AML-193 (cell line): Measurements from ENCODE around the gene KCNK4.

Experiments
- DNase-seq, 2 experiments: peaks; one replicate each; lab custom pipeline; 2025; lab: John Stamatoyannopoulos, UW

KCNK4 gene

DNA sequence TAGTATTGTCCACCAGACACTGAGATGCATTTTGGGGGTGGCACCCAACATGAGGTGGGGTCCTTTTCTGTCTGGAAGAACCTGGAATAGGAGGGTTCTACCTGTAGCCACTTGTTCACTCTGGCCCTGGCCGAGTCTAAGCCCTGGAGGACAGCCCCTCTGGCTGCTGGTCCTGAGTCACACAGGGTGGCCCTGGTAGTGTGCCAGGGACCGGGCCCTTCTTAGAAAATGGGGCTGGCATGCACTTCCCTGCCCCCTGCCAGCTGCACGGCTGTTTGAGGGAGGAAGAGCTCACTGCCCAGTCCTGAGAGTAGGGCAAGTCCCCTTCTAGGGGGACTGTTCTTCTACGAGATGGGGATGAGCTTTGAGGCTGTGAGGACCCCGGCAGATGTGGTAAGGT is 37.6 kb upstream of the KCNK4 start:
- DNase-seq: no peak

DNA sequence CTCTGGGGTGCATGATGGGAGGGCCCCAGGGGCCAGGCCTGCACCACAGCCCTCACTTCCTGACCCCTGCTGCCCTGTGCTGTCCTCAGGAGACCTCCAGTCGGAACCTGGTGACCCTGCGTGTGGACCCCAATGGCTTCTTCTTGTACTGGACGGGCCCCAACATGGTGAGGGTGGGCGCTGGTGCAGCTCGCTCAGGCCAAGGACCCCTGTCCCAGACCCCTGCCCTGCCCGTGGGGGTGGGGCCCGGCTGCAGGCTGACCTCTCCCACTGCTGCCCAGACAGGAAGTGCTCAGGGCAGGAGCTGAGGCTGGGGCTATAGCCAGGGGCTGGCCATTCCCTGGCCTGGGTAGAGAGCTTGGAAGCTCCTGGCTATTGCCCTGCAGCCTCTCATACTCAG is 36.8 kb upstream of the KCNK4 start:
- DNase-seq: no peak

DNA sequence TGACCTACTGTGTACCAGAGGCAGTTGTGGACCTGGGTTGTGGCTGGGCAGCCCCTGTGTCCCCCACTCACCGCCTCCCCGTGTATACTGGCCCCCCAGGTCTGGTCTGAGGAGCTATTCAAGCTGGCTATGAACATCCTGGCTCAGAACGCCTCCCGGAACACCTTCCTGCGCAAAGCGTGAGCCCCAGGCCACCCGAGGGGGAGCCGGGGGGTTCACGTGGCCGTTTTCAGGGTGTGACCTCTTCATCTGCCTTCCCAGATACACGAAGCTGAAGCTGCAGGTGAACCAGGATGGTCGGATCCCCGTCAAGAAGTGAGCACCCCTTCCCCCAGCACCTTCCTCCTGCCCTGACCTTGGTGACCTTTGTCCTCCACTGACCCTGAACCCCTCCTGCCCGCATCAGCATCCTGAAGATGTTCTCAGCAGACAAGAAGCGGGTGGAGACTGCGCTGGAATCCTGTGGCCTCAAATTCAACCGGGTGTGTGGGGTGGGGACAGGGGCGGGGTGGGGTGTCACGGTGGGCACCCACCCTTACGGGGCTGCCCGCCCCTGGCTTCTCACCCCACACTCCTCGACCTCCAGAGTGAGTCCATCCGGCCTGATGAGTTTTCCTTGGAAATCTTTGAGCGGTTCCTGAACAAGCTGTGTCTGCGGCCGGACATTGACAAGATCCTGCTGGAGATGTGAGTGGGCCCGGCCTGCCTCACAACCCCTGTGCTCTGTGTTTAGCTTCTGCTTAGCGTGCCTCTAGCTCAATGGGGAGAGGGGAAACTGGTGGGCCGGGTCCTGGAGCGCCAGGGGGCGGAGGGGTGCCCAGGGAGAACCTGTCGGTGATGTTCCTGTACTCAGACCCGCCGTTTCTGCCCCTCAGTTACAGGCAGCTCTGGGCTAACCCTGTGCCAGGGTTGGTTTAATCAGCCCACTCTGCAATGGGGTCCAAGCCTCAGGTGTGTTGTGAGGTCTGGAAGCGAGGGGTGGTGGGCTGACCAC is 35.7 kb upstream of the KCNK4 start:
- no peak for DNase-seq

DNA sequence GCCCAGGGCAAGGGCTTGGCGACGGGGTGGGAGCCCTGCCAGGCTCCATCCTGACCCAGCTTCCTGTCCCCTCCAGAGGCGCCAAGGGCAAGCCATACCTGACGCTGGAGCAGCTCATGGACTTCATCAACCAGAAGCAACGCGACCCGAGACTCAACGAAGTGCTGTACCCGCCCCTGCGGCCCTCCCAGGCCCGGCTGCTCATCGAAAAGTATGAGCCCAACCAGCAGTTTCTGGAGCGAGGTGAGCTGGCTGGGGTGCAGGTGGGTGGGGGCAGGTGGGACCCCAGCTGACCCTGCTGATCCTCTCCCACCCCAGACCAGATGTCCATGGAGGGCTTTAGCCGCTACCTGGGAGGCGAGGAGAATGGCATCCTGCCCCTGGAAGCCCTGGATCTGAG is 34.8 kb upstream of the KCNK4 start:
- DNase-seq: no peak

DNA sequence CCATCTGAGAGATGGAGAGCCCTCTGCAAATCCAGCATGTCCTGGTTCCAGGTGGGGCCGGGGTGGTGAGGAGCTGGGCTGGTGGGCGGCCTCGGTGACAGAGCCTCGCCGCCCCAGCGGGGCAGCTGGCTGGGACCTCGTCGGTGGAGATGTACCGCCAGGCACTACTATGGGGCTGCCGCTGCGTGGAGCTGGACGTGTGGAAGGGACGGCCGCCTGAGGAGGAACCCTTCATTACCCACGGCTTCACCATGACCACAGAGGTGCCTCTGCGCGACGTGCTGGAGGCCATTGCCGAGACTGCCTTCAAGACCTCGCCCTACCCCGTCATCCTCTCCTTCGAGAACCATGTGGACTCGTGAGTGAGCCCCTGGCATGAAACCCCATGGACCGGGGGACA is 32.7 kb upstream of the KCNK4 start:
- DNase-seq: no peak

DNA sequence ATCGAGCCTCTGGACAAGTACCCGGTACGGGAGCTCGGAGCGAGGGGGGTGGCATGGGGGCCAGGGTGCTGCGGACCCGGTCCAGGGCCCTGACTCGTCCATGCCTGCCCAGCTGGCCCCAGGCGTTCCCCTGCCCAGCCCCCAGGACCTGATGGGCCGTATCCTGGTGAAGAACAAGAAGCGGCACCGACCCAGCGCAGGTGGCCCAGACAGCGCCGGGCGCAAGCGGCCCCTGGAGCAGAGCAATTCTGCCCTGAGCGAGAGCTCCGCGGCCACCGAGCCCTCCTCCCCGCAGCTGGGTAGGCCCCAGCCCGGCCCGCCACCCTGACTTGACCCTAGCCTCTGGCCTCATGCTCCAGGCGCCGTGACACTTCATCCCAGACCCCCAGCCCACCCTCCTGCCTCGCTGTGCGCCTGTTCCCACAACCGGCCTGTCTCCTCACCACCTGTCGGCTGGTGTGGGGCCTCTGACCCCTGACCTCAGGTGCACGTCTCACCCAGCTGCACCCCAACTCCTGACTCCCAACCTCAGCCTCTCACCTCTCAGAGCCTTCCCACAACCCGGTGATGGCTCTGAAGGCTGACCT is 32.1 kb upstream of the KCNK4 start:
- no peak for DNase-seq

DNA sequence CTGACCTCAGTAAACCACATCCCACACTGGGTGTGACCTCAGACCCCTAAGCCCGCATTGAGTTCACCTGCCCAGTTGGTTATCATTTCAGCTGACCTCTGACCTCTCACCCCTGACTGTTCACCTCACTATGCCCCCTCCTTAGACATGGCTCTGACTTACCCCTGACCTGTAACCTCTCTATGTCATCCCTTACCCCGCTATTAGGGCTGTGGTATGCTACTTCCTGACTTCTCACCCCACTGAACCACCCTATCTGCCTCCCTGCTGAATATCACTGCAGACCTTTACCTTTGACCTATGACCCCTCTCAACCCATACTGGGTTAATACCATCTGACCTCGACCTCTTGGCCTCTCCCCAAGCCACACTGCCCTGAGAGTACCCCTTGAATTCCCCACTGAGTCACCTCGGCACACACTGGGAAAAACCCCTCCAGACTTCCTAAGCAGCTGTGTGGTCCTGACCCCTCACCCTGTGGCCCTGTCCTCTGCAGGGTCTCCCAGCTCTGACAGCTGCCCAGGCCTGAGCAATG is 31.5 kb upstream of the KCNK4 start:
- no peak for DNase-seq

DNA sequence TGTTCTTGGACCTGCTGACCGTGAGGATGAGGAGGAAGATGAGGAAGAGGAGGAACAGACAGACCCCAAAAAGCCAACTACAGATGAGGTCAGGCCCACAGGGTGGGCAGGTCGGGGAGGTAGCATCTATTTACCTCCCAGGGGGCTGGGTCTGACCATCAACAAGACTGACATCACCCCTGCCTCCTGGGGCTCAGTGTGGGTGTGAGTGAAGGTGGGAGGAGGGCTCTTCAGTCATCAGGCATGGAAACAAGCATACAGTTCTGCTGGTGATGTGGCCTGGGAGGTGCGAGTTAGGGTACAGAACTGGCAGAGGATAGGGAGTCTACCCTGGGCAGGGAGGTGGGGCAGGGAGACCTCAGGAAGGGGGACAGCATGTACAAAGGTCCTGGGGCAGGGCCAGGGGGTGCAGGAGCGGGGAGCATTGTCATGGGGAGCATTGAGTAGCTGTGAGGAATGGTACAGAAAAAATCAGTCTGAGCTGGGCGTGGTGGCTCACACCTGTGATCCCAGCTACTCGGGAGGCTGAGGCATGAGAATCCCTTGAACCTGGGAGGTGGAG is 30.9 kb upstream of the KCNK4 start:
- no peak for DNase-seq

DNA sequence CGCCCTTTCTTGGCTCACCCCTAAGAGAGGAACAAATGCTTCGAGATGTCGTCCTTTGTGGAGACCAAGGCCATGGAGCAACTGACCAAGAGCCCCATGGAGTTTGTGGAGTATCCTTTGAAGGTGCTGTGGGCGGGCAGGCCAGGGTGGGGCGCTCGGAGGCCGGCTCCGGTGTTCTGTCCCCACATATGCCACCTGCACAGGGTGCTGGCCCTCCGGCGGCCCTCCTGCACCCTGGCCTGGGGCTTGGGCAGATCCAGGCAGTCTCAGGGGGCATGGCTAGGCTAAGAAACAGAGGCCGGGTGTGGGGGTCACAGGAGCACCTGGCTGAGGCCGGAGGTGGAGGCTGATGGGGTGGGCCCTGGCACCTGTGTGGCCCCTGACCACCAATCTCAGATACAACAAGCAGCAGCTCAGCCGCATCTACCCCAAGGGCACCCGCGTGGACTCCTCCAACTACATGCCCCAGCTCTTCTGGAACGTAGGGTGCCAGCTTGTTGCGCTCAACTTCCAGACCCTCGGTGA is 29.5 kb upstream of the KCNK4 start:
- no peak for DNase-seq

DNA sequence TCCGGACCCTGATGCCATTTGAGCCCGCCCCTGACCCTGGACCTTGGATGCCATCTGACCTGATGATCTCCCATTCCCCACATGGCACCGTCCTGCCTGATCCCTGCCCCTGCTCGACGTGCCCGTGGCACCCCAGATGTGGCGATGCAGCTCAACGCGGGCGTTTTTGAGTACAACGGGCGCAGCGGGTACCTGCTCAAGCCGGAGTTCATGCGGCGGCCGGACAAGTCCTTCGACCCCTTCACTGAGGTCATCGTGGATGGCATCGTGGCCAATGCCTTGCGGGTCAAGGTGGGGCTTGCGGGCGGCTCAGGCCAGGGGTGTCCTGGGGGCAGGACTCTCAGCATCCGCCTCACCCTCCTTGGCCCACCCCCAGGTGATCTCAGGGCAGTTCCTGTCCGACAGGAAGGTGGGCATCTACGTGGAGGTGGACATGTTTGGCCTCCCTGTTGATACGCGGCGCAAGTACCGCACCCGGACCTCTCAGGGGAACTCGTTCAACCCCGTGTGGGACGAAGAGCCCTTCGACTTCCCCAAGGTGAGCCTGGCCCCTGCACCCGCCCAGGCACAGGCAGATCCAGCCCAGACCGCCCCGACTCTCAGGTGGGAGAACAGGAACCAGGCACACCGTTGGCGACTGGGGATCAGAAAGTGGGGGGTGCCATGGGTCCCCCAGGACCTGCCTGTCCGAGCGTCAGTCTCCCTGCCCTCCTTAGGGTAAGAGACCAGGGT is 28.7 kb upstream of the KCNK4 start:
- no peak for DNase-seq

DNA sequence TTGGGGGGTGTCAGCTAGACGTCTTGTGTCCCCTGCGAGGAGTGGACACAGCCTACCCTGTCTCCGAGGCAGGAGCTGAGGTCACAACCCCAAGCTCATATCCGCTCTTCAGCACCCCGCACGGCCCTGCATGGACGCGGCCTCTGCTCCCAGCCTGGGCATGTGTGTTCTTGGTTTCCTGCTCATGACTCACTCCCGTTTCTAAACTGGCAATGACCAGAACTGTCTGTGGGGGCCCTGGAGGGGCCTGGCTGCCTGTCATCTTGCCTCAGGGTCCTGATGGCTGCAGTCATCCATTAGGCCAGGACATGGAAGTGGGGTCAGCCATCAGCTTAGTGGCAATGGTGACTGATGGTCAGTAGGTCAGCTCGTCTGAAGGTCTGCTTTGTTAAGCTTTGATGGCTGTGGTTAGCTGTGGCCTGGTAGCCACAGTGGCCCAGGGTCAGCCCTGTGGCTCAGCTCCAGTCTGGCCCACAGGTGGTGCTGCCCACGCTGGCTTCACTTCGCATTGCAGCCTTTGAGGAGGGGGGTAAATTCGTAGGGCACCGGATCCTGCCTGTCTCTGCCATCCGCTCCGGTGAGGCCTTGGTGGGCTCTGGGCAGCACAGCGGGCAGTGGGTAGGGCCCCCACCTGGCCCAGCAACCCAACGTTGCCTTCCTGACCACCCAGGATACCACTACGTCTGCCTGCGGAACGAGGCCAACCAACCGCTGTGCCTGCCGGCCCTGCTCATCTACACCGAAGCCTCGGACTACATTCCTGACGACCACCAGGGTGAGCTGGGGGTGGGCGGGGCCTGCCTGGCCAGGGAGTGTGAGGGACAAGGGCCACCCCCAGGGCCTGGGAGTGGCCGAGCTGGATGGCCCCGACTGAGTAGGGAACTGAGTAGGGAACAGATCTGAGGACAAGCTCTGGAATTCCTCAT is 27.8 kb upstream of the KCNK4 start:
- no peak for DNase-seq

DNA sequence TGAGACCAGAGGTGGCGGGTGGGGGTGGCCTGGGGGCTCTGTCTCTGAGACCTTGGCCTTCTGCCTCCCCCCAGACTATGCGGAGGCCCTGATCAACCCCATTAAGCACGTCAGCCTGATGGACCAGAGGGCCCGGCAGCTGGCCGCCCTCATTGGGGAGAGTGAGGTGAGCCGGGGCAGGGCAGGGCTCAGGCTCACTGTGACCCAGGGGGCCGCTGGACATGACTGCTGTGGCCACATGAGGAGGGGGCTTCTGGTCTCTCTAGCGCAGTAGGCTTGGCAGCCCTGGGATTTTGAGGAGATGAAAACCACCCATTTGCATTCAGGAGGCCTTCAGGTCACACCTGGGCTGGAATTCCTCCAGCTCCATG is 27.2 kb upstream of the KCNK4 start:
- DNase-seq: no peak

DNA sequence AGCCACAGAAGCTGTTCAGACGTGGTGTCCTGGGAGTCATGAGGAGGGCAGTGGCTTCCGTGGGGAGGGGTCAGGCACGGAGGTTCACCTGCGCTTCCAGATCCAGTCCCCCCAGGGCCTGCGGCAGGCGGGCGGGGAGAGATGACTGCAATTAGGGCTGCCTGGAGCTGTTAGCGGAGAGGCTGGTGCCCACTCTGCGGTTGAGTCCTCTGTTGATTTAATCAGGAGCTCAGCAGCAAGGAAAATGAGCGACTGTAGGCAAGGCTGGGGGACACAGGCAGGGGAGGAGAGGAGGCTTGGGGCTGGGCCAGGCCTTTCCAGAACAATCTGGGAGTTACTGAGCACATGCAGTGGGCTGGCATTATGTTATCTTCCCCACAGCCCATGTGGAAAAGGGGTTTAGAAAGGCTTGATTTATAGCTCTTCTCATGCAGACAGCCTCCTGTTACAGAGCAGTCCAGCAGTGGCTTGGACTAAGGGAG is 26.7 kb upstream of the KCNK4 start:
- DNase-seq: no peak

DNA sequence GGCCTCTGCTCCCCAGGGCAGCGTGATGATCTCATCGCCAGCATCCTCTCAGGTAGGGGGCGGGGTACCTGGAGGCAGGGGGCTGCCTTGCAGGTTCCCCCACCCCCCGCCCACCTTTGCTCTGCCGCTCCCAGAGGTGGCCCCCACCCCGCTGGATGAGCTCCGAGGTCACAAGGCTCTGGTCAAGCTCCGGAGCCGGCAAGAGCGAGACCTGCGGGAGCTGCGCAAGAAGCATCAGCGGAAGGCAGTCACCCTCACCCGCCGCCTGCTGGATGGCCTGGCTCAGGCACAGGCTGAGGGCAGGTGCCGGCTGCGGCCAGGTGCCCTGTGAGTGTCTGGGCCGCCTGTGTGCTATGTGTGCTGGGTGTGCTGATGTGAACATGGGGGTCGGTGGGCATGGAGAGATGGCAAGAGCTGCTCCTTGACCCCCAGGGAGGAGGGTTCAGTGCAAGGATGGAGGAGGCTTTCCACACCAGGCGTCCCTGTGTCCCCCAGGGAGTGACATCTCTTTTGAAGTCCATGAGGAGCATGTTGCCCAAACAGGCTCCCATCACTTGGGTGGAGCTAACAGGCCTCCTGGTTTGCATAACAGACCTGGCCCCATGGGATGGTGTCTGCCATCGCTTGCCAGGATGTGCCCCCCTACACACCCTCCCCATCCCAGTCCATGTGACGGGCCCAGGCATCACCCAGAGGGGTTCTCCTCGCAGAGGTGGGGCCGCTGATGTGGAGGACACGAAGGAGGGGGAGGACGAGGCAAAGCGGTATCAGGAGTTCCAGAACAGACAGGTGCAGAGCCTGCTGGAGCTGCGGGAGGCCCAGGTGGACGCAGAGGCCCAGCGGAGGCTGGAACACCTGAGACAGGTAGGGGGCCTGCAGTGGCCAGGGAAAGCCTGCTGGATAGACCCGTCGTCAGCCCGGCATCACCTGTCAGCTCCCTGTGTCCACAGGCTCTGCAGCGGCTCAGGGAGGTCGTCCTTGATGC is 25.6 kb upstream of the KCNK4 start:
- DNase-seq: no peak

DNA sequence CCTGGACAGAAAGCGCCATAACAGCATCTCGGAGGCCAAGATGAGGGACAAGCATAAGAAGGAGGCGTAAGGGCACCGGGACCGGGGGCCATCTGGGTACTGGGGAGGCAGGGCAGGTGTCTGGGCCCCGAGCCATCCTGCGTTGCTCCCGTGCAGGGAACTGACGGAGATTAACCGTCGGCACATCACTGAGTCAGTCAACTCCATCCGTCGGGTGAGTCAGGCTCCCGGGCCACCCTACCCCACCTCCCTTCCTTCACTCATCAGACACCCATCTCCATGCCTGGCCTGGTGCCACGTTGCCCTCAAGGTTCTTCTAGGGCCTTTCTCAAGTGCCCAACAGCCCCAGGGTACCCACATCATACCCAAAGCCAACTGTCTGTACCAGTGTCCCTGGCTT is 24.8 kb upstream of the KCNK4 start:
- no peak for DNase-seq

DNA sequence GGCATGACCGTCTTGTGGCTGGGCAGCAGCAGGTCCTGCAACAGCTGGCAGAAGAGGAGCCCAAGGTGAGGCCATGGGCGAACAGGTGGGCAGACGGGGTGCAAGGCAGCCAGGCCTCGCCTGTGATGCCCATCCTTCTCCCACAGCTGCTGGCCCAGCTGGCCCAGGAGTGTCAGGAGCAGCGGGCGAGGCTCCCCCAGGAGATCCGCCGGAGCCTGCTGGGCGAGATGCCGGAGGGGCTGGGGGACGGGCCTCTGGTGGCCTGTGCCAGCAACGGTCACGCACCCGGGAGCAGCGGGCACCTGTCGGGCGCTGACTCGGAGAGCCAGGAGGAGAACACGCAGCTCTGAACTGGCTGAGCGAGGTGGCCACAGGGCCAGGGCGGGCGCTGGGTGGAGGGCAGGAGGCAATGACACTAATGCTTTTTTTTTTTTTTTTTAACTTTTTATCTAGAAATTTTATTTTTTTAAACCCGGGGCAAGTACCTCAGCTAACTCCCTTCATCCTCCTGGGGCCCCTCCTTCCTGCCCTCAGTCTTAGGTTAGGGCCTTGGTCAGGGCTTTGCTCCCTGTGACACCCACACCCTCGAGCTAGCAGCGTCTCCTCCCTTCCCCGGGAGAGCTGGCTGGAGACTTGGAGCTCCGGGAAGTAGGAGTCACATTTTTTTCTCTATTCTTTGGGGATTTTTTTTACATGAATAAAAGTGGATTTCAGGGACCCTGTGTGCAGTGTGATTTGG is 23.7 kb upstream of the KCNK4 start:
- no peak for DNase-seq

DNA sequence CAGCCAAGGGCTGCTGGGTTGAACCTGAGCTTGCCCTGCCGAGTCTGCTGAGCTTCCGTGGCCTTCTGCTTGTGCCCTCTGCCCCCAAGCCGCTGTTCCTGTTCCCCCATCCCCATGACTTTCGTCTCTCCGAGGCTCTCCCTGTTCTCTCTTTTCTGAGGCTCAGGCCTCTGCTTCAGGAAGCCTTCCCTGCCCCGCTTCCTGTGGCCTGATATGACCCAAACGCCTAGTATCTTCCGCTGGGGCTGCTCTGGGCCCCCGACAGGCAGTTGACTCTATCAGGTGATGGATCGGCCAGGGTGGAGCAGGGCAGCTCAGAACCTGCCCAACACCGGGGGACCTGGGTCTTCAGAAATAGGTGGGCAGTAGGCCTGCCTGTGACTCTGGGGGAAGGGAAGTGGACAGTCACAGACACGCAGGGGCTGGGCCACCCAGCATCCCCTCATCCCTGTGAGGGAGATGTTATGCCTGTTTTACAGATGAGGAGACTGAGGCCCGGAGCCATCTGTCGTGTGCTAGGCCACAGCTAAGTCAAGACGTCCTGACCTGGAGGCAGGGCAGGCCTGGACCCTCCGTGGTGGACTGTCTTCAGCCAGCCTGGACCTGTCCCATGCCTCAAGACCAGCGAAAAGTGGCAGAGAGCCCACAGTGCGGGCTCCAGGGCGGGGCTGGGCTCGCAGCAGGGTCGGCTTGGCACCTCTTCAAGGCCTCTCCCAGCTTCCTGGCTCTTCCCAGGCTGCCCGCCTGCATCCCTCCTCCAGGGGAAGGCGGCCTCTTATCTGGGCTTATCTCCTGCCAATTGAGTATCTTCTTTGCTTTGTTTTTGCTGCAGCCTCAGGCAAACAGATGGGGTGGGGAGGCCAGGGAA is 22.8 kb upstream of the KCNK4 start:
- no peak for DNase-seq
